Effector memory CD4-positive, alpha-beta T cell (primary cell): ENCODE results near the gene TBPL1.

Experiments used
- DNase-seq, 3 donors: peaks; one replicate each; pipeline ENCODE4 v3.0.0-alpha.2; 2020
- H3K27ac ChIP-seq: 2 replicates; pipeline ENCODE4 v1.7.0; 2013; ENCODE audit warnings: mild to moderate bottlenecking, low read length, moderate library complexity; ENCODE audit not compliant: insufficient read depth, poor library complexity, severe bottlenecking
- H3K27me3 ChIP-seq: replicated peaks from 2 replicates; pipeline ENCODE4 v1.7.0; 2013; ENCODE audit warnings: mild to moderate bottlenecking, low read length; ENCODE audit not compliant: insufficient read depth, control insufficient read depth, poor library complexity, severe bottlenecking
- H3K36me3 ChIP-seq: 2 replicates; pipeline ENCODE4 v1.7.0; 2013; ENCODE audit warnings: mild to moderate bottlenecking, low read length, moderate library complexity; ENCODE audit not compliant: control insufficient read depth, insufficient read depth
- H3K4me1 ChIP-seq: 2 replicates; pipeline ENCODE4 v1.7.0; 2013; ENCODE audit warnings: low read length, mild to moderate bottlenecking; ENCODE audit not compliant: control insufficient read depth, insufficient read depth, poor library complexity, severe bottlenecking
- H3K4me3 ChIP-seq: 2 replicates; pipeline ENCODE4 v1.7.0; 2013; ENCODE audit warnings: low read length, low read depth, mild to moderate bottlenecking; ENCODE audit not compliant: insufficient read depth, poor library complexity, severe bottlenecking
- H3K9me3 ChIP-seq: 2 replicates; pipeline ENCODE4 v1.7.0; 2013; ENCODE audit warnings: mild to moderate bottlenecking, low read length, moderate library complexity; ENCODE audit not compliant: control insufficient read depth

TBPL1 gene

DNA sequence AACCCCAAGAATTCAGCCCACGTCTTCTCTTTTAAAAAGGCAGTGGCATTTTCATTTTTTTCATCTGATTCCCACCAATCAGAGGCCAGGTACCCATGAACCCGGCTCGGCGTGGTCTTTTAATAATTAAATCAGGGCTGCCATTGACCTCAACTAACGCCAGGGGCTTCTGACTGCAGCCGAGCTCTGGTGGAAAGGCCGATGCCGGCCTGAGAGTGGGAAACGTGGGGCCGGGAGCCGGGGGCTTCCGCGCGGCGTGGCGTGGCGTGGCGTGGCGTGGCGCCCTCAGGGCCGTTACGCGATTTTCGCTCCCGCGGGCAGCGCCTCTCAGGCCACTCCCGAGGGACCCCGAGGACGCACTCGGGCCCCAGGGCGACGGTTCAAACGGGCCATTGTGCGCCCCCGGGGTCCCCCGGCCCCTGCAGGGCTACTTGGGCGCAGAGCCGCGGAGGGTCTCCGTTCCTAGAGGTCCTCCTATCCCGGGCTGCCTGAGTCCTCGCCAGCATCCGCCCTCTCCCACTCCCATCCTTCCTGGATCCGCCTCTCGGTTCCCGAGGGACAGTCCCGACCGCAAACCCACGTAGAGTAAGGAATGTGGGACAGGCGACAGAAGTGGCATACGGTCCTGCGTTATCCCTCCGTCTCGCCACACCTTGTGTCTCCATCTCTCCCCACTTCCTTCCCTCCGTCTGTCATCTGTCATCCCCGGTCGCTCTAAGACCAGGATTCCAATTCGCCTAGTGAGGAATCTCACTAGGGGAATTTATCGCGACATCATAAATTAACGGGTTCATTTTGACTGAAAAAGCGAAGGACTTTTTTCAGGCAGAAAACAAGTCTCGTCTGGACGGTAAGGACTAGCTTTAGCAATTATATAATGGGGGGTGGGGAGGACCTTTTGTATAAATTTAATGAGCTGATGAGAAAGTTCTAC, 876 bp upstream of the TBPL1 start:
- Histone ChIP-seq H3K27me3 (no peaks in the 10 kb centered on the region), H3K4me3 (peak overlapping the region; percentile 92), H3K36me3 (no peaks in the 10 kb centered on the region), H3K9me3 (no peaks in the 10 kb centered on the region), H3K27ac (peak overlapping the region; percentile 73), H3K4me1 (peaks cover 3% of the 10 kb centered on the region)
- peak; percentile 17 to 49 (median 21) for DNase-seq

GRCh38 chr6:133953634-133954415, 801 bp downstream of the TBPL1 start:
- Histone ChIP-seq H3K27me3 (no peaks in the 10 kb centered on the region), H3K27ac (peak overlapping the region; percentile 73), H3K4me1 (peaks cover 3% of the 10 kb centered on the region), H3K4me3 (peak overlapping the region; percentile 92), H3K9me3 (no peaks in the 10 kb centered on the region), H3K36me3 (no peaks in the 10 kb centered on the region)
- no peak for DNase-seq

DNA sequence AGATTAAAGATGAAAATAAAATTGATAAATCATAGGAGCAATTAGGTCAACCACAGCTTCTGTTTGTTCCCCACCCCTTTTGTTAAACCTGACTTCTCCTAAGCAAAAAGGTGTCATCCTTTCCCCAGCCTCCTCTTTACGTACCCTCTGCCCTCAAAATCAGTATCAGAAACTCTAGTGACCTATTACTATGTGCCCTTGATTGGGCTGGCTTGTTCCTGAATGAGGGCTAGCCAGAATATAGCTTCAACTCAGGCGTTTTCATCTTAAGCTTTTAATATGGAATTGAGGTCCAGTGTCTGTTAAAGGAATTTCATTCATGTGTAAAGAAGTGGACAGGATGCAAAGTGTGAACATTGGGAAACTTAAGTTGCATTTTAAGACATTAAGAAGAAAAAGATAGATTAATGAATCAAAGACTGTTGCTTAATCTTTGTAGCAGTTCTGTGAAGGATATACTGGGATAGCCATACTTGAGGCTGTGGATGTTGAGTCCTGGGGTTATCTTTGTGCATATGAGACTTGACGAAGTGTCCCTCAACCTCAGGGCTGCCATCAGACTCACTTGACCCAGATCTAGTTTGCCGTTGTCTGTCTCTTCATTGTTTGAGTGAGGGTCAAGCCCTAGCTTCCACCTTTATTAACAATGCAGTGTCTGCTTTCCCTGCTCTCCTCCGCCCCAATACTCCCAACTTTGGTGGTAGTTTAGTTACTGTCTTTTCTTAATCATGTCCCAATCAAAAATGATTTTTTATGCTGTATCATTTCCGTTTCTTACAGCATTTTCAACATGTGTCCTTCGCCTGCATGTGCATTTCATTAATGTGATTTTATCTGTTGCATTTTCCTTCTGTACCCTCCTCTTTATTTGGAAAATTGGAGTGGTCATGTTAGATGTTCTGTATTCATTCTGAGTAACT, 1.9 kb downstream of the TBPL1 start:
- H3K9me3 ChIP-seq = no peaks in the 10 kb centered on the region
- H3K27ac ChIP-seq = no peak overlapping the region
- no peaks in the 10 kb centered on the region for H3K27me3 ChIP-seq
- H3K4me1 ChIP-seq = peaks cover 3% of the 10 kb centered on the region
- no peak overlapping the region for H3K4me3 ChIP-seq
- no peak for DNase-seq
- H3K36me3 ChIP-seq = no peaks in the 10 kb centered on the region

DNA sequence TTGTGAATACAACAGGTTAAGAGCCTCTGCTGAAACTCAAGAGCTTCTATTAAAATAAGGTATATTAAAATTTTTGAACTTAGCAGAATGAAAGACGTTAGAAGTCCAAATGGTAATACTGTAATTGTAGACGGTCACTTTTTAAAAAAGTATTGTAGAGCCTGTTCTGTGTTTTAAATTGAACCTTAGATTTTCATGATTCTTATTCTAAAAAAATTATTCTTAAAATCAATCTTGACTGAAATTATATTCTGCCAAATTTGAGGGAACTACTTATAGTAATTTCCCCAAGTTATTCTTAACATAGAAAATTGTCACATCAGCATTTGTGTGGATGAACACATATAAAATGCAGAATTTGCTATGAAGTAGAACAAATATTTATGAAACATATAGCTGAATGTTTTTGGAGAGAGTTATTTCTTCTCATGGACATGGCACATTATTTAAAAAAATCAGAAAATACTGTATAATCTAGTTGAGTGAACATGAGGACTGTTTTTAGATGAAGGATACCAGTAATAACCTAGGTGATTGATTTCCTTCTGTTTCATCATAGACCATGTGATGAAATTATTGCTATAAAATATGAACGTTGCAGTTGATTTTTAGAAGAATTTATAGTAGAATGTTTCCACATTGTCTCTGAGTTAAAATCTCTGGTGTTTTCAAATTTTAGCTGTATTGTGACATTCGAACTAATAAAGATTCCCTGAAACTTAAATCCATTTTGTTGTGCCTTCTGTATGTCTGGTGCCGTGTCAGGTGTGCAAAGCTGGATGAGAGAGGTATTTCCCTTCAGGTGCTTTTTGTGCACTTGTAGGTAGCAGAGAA, 2.8 kb downstream of the TBPL1 start:
- Histone ChIP-seq H3K36me3 (no peaks in the 10 kb centered on the region), H3K9me3 (no peaks in the 10 kb centered on the region), H3K4me1 (peaks cover 6% of the 10 kb centered on the region), H3K27ac (no peak overlapping the region), H3K4me3 (no peak overlapping the region), H3K27me3 (no peaks in the 10 kb centered on the region)
- no peak for DNase-seq

DNA sequence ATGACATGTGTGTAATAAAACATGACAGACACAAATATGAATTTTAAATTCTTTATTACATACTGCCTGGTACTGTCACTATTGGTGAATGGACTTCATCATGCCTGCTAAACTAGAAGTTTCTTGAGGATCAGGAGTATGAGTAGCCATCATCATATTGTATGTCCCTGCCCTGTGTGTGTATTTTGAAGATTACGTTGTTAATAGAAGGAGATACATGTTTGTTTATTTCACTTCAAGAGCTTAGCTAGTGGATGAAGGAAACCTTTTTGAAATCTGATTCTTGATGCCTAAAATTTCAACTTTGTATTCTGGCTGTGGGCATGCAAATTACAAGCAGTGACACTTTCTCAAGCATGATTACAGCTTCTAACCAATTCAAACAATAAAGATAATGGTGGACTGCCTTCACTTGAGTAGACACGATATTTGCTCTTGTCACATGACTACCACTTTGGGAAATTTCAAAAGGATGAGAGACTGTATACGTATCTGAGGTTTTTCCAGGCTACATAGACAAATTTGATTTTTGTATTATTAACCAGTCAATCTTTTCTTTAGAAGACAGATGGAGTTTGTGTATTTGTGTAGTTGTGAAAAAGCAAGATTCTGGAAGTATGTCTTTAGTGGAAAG, 3.5 kb downstream of the TBPL1 start:
- peaks cover 6% of the 10 kb centered on the region for H3K4me1 ChIP-seq
- no peak overlapping the region for H3K27ac ChIP-seq
- DNase-seq = no peak
- H3K36me3 ChIP-seq = no peaks in the 10 kb centered on the region
- no peaks in the 10 kb centered on the region for H3K27me3 ChIP-seq
- no peaks in the 10 kb centered on the region for H3K9me3 ChIP-seq
- no peak overlapping the region for H3K4me3 ChIP-seq

GRCh38 chr6:133957227-133957626, 4.2 kb downstream of the TBPL1 start:
- Histone ChIP-seq H3K27me3 (no peaks in the 10 kb centered on the region), H3K4me1 (peaks cover 6% of the 10 kb centered on the region), H3K27ac (no peak overlapping the region), H3K4me3 (no peak overlapping the region), H3K9me3 (no peaks in the 10 kb centered on the region), H3K36me3 (no peaks in the 10 kb centered on the region)
- no peak for DNase-seq

GRCh38 chr6:133957780-133958242, 4.8 kb downstream of the TBPL1 start:
- Histone ChIP-seq H3K27ac (no peak overlapping the region), H3K36me3 (no peaks in the 10 kb centered on the region), H3K27me3 (no peaks in the 10 kb centered on the region), H3K4me3 (no peak overlapping the region), H3K4me1 (peaks cover 6% of the 10 kb centered on the region), H3K9me3 (no peaks in the 10 kb centered on the region)
- no peak for DNase-seq

DNA sequence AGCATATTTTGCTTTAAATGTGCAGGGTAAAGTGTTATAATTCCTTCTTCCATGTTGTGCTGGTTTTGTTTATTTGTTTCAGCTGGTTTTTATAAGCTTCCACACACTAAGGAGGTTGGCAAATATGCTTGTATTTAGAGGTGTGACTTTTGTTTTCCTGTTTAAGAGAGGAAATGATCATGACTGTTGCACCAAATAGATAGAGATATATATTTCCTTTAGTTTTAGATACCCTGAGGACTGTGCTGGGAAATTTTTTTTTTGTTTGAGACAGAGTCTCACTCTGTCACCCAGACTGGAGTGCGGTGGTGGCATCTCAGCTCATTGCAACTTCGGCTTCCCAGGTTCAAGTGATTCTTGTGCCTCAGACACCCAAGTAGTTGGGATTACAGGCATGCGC, 5.8 kb downstream of the TBPL1 start:
- H3K4me1 ChIP-seq = peaks cover 6% of the 10 kb centered on the region

More for the DNA sequence above, 5.8 kb downstream of the TBPL1 start:
- H3K27me3 ChIP-seq = no peaks in the 10 kb centered on the region
- no peaks in the 10 kb centered on the region for H3K9me3 ChIP-seq
- no peaks in the 10 kb centered on the region for H3K36me3 ChIP-seq
- DNase-seq = no peak
- no peak overlapping the region for H3K4me3 ChIP-seq
- no peak overlapping the region for H3K27ac ChIP-seq
